Fibroblast of lung (primary cell): ENCODE measurements around the gene ANKS4B. TPM values are rescaled to one million over a fixed set of nuclear protein-coding genes. Genes with fewer than 3 reads are reported as not detected.

Experiments
- DNase-seq, 2 donors: peaks; one replicate each; pipeline versions ENCODE4 v3.0.0 to v3.0.0-alpha.2; 2010; ENCODE audit warnings: low read depth in 2 of 2
- H2AFZ ChIP-seq: 2 replicates; pipeline ENCODE4 v1.5.1; 2012; ENCODE audit warnings: low read length, control low read depth, inconsistent platforms
- H3K27ac ChIP-seq: 2 replicates; pipeline ENCODE4 v1.5.1; 2011; ENCODE audit warnings: low read length, control low read depth; ENCODE audit not compliant: insufficient read depth
- H3K27me3 ChIP-seq: 2 replicates; pipeline ENCODE4 v1.5.1; 2011; ENCODE audit warnings: mild to moderate bottlenecking, low read length; ENCODE audit not compliant: control insufficient read depth, insufficient read depth
- H3K36me3 ChIP-seq: 2 replicates; pipeline ENCODE4 v1.5.1; 2011; ENCODE audit warnings: low read length; ENCODE audit not compliant: control insufficient read depth, insufficient read depth
- H3K4me1 ChIP-seq: 2 replicates; pipeline ENCODE4 v1.5.1; 2011; ENCODE audit warnings: low read length; ENCODE audit not compliant: control insufficient read depth, insufficient read depth; ENCODE audit errors: extremely low read depth
- H3K4me2 ChIP-seq: 2 replicates; pipeline ENCODE4 v1.5.1; 2011; ENCODE audit warnings: low read length, control low read depth; ENCODE audit not compliant: insufficient read depth; ENCODE audit errors: extremely low read depth
- H3K4me3 ChIP-seq, 4 experiments: fragments of 200-600 bp in 1 of 4; sonication (generic) in 1 of 4; replicated peaks in 1 of 4; 2 replicates each; pipeline ENCODE4 v1.5.1; 2011 to 2016; ENCODE audit warnings: low read length in 4 of 4, low read depth in 3 of 4, mild to moderate bottlenecking in 3 of 4, control low read depth in 2 of 4, inconsistent platforms in 1 of 4, mixed read lengths in 1 of 4; ENCODE audit not compliant: insufficient read depth in 1 of 4; ENCODE audit errors: control extremely low read depth in 1 of 4
- H3K79me2 ChIP-seq: 2 replicates; pipeline ENCODE4 v1.5.1; 2012; ENCODE audit warnings: mild to moderate bottlenecking, low read length, inconsistent platforms; ENCODE audit not compliant: control insufficient read depth, insufficient read depth
- H3K9ac ChIP-seq: 2 replicates; pipeline ENCODE4 v1.5.1; 2011; ENCODE audit warnings: mild to moderate bottlenecking, low read length, control low read depth; ENCODE audit not compliant: insufficient read depth
- H3K9me3 ChIP-seq: 2 replicates; pipeline ENCODE4 v1.5.1; 2012; ENCODE audit warnings: low read depth, low read length; ENCODE audit not compliant: control insufficient read depth, insufficient read depth
- H4K20me1 ChIP-seq: 2 replicates; pipeline ENCODE4 v1.5.1; 2011; ENCODE audit warnings: low read length; ENCODE audit not compliant: control insufficient read depth, insufficient read depth; ENCODE audit errors: extremely low read depth
- EZH2 ChIP-seq: IDR thresholded peaks from 2 replicates; pipeline ENCODE4 v1.5.1; 2012; ENCODE audit warnings: low read length, control low read depth, mild to moderate bottlenecking; ENCODE audit errors: missing control alignments
- polyA plus RNA-seq, 2 donors: library from polyadenylated mRNA; depleted of rRNA in 1 of 2; stranded (reverse) in 1 of 2; unstranded in 1 of 2; fragments of >200 nt; gene quantifications; 2 replicates each; pipeline ENCODE4 v1.2.1, GENCODE V29; 2011 to 2012; ENCODE audit warnings: missing spikeins in 1 of 2
- total RNA-seq: library from RNA; depleted of rRNA; stranded (reverse); fragments of >200 nt; gene quantifications from 2 replicates; pipeline ENCODE4 v1.2.1, GENCODE V29; 2014
- TF ChIP-seq, protein P1 (sequence below), 2 donors: IDR thresholded peaks in 1 of 2; conservative IDR thresholded peaks in 1 of 2; 1 replicate in 1 of 2; 2 replicates in 1 of 2; pipeline ENCODE4 v1.5.1; 2011 to 2012; ENCODE audit warnings: low read length in 2 of 2, control low read depth in 1 of 2, inconsistent platforms in 1 of 2, low read depth in 1 of 2, mild to moderate bottlenecking in 1 of 2

ANKS4B gene
- total and polyA plus RNA-seq, 2 donors (not counting 1 experiment from before 2014, with no cell fraction given) = not detected

DNA sequence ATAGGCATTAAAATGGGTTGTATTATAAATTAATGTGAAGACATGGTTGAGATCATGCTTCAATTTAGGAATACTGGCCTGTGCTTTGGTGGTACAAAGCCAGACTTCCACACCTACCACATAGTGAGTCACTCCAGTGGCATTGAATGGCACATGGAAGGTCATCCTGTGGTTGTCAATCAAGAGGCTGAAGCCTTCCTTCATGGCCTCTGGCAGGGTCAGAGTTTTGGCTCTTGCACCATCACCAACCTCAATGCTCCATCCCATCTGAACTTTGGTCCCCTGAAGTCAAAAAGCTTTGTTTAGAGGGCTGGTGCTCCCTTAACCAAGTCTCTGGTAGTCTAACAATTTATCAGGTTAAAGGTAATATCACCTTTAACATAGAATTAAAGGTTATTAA lies 28.2 kb upstream of the ANKS4B start:
- Histone ChIP-seq H3K4me2 (no peak overlapping the region), H3K36me3 (no peaks in the 10 kb centered on the region), H3K27ac (no peak overlapping the region), H2AFZ (no peak overlapping the region), H3K27me3 (peaks cover 20% of the 10 kb centered on the region), H3K9ac (no peak overlapping the region), H3K9me3 (no peaks in the 10 kb centered on the region), H4K20me1 (no peaks in the 10 kb centered on the region), H3K4me3 (no peak overlapping the region), H3K4me1 (no peaks in the 10 kb centered on the region), H3K79me2 (no peaks in the 10 kb centered on the region)
- DNase-seq = no peak
- no peak for TF ChIP-seq EZH2
- TF ChIP-seq, protein P1, sequence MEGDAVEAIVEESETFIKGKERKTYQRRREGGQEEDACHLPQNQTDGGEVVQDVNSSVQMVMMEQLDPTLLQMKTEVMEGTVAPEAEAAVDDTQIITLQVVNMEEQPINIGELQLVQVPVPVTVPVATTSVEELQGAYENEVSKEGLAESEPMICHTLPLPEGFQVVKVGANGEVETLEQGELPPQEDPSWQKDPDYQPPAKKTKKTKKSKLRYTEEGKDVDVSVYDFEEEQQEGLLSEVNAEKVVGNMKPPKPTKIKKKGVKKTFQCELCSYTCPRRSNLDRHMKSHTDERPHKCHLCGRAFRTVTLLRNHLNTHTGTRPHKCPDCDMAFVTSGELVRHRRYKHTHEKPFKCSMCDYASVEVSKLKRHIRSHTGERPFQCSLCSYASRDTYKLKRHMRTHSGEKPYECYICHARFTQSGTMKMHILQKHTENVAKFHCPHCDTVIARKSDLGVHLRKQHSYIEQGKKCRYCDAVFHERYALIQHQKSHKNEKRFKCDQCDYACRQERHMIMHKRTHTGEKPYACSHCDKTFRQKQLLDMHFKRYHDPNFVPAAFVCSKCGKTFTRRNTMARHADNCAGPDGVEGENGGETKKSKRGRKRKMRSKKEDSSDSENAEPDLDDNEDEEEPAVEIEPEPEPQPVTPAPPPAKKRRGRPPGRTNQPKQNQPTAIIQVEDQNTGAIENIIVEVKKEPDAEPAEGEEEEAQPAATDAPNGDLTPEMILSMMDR (conservative IDR thresholded peaks at IDR 0.05 in 1 of 2, IDR thresholded peaks at IDR 0.05 in 1 of 2; ENCODE audit: low read depth in 1 of 2, low read length in 2 of 2) = no peak

DNA sequence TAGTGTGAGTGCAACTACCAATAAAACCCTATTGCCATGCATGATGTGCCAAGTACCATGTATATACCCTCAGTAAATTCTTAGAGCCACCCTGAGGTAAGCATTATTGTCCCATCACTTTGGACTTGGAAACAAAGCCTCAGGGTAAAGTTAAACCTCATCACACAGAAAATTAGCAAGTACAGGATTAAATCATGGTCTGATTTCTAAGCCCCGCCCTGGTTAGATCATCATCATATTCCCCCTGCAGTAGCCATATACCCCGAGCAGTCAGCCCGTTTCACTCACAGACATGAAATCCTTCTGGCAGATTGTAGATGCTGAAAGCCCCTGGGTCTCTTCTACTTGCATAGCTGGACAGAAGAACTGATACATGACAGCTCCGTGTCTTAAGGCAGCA lies 26.9 kb upstream of the ANKS4B start:
- no peak overlapping the region for H2AFZ ChIP-seq
- no peaks in the 10 kb centered on the region for H3K36me3 ChIP-seq
- H3K9me3 ChIP-seq = no peaks in the 10 kb centered on the region
- no peak overlapping the region for H3K27ac ChIP-seq
- DNase-seq = no peak
- no peak overlapping the region for H3K4me3 ChIP-seq
- no peaks in the 10 kb centered on the region for H4K20me1 ChIP-seq
- no peak overlapping the region for H3K4me2 ChIP-seq
- no peak overlapping the region for H3K9ac ChIP-seq
- H3K79me2 ChIP-seq = no peaks in the 10 kb centered on the region
- peaks cover 14% of the 10 kb centered on the region for H3K27me3 ChIP-seq
- H3K4me1 ChIP-seq = no peaks in the 10 kb centered on the region
- no peak for TF ChIP-seq EZH2
- TF ChIP-seq, protein P1 (conservative IDR thresholded peaks at IDR 0.05 in 1 of 2, IDR thresholded peaks at IDR 0.05 in 1 of 2; ENCODE audit: low read depth in 1 of 2, low read length in 2 of 2) = no peak

DNA sequence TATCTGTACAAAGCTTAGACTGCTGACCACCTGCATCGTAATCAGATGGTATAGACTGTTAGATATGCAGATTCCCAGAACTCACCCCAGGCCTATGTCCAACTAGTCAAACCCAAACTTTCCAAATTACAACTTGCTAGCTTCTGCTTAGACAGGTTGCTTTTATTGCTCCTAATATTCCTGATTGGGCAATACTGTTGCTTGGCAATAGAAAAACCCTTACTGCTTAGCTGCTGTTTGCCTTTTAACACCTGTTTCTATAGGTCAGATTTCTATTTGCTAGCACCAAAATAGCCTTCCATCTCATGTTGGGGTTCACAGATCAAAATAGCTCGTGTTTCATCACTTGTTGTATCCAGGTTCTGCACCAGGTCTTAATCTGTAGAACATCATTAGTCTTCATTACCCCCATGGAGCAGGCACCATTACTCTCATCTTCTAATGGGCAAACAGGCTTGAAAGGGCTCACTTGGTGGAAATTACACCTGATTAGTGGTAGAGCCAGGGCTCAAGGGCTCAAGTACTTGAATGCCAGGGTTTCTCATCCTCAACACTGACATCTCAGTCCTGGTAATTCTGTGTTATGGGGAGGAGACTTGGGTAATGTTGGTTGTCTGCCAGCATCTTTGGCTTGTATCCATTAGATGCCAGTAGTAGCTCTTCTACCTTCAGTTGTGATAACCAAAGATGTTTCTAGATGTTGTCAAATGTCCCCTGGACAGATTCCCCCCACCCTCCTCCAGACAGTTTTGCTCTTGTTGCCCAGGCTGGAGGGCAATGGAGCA lies 24.9 kb upstream of the ANKS4B start:
- Histone ChIP-seq H3K36me3 (no peaks in the 10 kb centered on the region), H3K4me3 (no peak overlapping the region), H3K27me3 (peaks cover 14% of the 10 kb centered on the region), H3K9me3 (no peaks in the 10 kb centered on the region), H3K27ac (no peak overlapping the region), H2AFZ (no peak overlapping the region), H3K9ac (no peak overlapping the region), H4K20me1 (no peaks in the 10 kb centered on the region), H3K4me2 (no peak overlapping the region), H3K79me2 (no peaks in the 10 kb centered on the region), H3K4me1 (no peaks in the 10 kb centered on the region)
- TF ChIP-seq EZH2 = no peak
- TF ChIP-seq, protein P1 (conservative IDR thresholded peaks at IDR 0.05 in 1 of 2, IDR thresholded peaks at IDR 0.05 in 1 of 2; ENCODE audit: low read depth in 1 of 2, low read length in 2 of 2) = no peak
- no peak for DNase-seq
